ENCODE data around the gene KRTAP4-16.
"Not testable (repeated sequence)": the region's sequence is repeated elsewhere in the genome, so short reads cannot be mapped to it uniquely, and the experiment has no call there.

KRTAP4-16 gene

GRCh38 chr17:41119696-41120690 is 18.0 kb upstream of the KRTAP4-16 start:
- peak in 1 of 51 donors; percentile 2 for DNase-seq

- DNase-seq, result no peak
These were observed 16.7 kb upstream of the KRTAP4-16 start for GRCh38 chr17:41118721-41119120.

GRCh38 chr17:41117846-41118386 is 15.9 kb upstream of the KRTAP4-16 start, which contains the start of gene KRTAP4-11:
Gene KRTAP4-11, minus strand, starts transcription at chr17:41118373. Its CDS starts 58 bp downstream, at chr17:41118315.
- not testable (repeated sequence) for DNase-seq

- no peak for DNase-seq
These were observed 14.3 kb upstream of the KRTAP4-16 start for GRCh38 chr17:41116297-41116696.

DNA sequence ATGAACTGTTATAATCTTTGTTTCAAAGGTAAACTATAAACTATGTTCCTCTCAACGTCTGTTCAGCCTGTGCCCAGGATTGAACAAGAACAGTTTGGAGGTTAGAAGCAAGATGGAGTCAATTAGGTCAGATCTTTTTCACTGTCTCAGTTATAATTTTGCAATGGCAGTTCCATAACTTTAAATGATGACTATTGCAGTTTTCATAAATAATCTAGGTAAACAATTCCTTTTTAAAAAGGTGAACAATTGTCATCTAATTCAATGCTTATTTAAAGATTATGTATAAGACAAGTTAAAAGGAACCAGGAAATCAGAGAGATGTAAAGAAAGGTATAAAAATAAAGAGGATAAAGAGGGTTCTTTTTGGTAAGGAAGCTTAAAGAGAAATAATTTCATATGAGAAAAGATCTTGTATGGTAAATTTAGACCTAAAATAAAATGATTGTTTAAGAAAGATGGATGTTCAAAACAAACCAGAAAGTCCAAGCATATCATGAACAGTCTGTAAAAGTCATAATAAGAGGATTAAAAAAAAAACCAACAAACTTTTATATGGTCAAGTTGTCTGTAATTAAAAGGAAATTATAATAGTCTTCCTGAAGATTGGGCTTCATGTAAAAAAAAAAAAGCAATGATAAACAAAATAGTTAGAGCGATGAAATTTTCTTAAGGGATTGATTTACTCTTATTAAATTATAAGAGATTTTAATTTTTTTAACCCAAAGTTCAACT is 9.3 kb upstream of the KRTAP4-16 start:
- no peak for DNase-seq

GRCh38 chr17:41108728-41109386 is 6.8 kb upstream of the KRTAP4-16 start:
- DNase-seq, result not testable (repeated sequence)

- no peak for DNase-seq
These were observed 6.0 kb upstream of the KRTAP4-16 start for GRCh38 chr17:41107941-41108450.

DNA sequence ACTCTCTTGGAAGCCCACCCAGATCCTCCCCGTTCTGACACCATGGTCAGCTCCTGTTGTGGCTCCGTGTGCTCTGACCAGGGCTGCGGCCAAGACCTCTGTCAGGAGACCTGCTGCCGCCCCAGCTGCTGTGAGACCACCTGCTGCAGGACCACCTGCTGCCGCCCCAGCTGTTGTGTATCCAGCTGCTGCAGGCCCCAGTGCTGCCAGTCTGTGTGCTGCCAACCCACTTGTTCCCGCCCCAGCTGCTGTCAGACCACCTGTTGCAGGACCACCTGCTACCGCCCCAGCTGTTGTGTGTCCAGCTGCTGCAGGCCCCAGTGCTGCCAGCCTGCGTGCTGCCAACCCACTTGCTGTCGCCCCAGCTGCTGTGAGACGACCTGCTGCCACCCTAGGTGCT is 3.3 kb upstream of the KRTAP4-16 start, which contains the start of gene KRTAP4-9:
TSS of gene KRTAP4-9 (plus strand) at position 43 of the 400 bp plus-strand sequence. CDS start at position 43, 0 bp downstream.
- not testable (repeated sequence) for DNase-seq

GRCh38 chr17:41104386-41105038 is 2.5 kb upstream of the KRTAP4-16 start:
- DNase-seq, result not testable (repeated sequence)

DNA sequence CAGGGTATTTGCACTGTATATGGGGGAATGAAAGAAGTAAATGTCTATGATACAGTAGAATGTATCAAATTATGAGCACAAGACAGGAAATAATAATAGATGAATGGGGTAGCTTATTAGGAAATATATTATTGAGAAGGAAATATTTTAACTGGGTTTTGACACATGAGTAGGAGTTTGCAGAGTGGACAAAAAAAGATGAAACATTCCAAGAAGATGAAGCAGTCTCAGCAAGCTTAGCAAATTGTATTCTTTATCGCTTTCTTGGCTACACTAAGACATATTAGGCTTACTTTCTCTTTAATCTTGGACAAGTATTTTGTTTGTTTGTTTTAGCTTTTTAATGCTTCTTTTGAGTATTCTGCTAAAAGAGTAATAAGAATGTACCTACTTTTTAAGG is 1.9 kb upstream of the KRTAP4-16 start:
- DNase-seq, result no peak

DNA sequence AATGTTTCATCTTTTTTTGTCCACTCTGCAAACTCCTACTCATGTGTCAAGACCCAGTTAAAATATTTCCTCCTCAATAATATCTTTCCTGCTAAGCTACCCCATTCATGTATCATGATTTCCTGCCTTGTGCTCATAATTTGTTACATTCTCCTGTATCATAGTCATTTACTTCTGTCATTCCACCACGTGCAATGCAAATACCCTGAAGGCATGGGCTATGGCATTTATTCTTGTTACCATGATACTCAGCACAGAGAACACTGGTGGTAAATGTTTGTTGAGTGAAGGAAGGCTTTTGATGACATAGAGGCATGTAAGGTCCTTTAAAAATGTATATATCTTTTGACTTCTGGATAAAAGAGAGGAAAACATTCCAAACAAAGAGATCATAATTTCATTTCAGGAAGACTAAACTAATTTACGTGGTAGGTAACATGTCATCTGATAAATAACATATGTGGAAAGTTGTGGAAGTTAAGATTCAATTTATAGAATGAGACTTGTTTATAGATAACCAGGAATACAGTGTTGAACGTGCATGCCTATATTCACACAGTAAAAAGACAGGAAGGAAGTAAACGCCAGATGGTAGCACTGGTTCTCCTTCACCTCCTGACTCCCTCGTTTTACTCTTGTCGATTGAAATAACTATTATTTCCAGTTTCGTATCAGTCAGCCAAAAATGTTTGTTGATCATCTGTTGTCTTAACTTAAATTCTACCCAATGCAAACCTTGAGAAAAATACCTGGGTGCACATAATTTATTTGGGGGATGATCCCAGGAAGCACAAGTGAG is 2.1 kb downstream of the KRTAP4-16 start:
- DNase-seq, result not testable (repeated sequence)

GRCh38 chr17:41098481-41098880 is 3.5 kb downstream of the KRTAP4-16 start:
- DNase-seq, result no peak

GRCh38 chr17:41098042-41098441 is 4.0 kb downstream of the KRTAP4-16 start, which contains the start of gene KRTAP4-8:
Gene KRTAP4-8, minus strand, starts transcription at chr17:41098142. Its CDS starts 58 bp downstream, at chr17:41098084.
- no peak for DNase-seq

- no peak for DNase-seq
These were observed 6.0 kb downstream of the KRTAP4-16 start for GRCh38 chr17:41096055-41096454.

GRCh38 chr17:41088760-41089352 is 13.2 kb downstream of the KRTAP4-16 start:
- DNase-seq, result not testable (repeated sequence)

GRCh38 chr17:41084100-41084856 is 17.7 kb downstream of the KRTAP4-16 start, which contains the start of gene KRTAP4-7:
Gene KRTAP4-7, plus strand, starts transcription at chr17:41084150. Its CDS starts 57 bp downstream, at chr17:41084207.
- not testable (repeated sequence) for DNase-seq

DNA sequence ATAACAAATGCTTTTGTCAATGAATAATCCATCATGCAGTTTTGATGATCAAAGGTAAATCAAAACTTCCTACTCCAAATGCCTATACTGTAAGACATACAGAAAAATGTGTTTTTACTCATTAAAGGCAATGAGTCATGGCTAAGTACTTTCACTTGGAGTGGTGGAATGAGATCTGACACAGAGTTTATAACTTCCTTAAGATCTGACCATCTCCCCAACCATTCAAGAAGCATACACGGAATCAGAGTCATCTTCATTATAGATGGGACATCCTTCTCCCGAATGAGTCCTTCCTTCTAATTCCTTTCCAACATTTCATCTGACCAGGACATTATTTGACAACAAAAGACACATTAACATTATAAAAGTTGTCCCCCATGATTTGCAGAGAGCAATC is 18.6 kb downstream of the KRTAP4-16 start:
- DNase-seq, result not testable (repeated sequence)

GRCh38 chr17:41082626-41083025 is 19.4 kb downstream of the KRTAP4-16 start:
- DNase-seq, result no peak
